SK-N-SH treated with all-trans-retinoic acid at 6 μM for 48 hours (cell line): ENCODE measurements around the gene PPARA.

Source experiments
- CREB5 ChIP-seq: fragments of 250-450 bp; sonication (Bioruptor Pico); IDR thresholded peaks from 2 replicates; pipeline ENCODE4 v1.5.1; 2020; ENCODE audit warnings: low read depth, mild to moderate bottlenecking, moderate library complexity
- CSDC2 ChIP-seq: fragments of 250-450 bp; sonication (Bioruptor Pico); IDR thresholded peaks from 2 replicates; pipeline ENCODE4 v1.5.0; 2020; ENCODE audit warnings: mild to moderate bottlenecking, moderate library complexity
- ISL1 ChIP-seq: fragments of 250-450 bp; sonication (Bioruptor Pico); IDR thresholded peaks from 2 replicates; pipeline ENCODE4 v2.1.2; 2022; ENCODE audit warnings: mild to moderate bottlenecking, moderate library complexity
- RARB ChIP-seq: fragments of 250-450 bp; sonication (Bioruptor Pico); IDR thresholded peaks from 2 replicates; pipeline ENCODE4 v1.8.0; 2021; ENCODE audit warnings: mild to moderate bottlenecking, moderate library complexity
- ZC3H10 ChIP-seq: fragments of 250-450 bp; sonication (Bioruptor Pico); IDR thresholded peaks from 2 replicates; pipeline ENCODE4 v1.5.1; 2021; ENCODE audit warnings: mild to moderate bottlenecking, moderate library complexity
- ZFP3 ChIP-seq: fragments of 250-450 bp; sonication (Bioruptor Pico); IDR thresholded peaks from 2 replicates; pipeline ENCODE4 v1.5.0; 2020; ENCODE audit warnings: mild to moderate bottlenecking, moderate library complexity
- ZNF565 ChIP-seq: fragments of 450-650 bp; formaldehyde crosslinking; conservative IDR thresholded peaks from 2 replicates; pipeline ENCODE4 v1.5.0; 2020; ENCODE audit warnings: low read depth, mild to moderate bottlenecking, moderate library complexity
- ZNF8 ChIP-seq: fragments of 450-650 bp; formaldehyde crosslinking; IDR thresholded peaks from 2 replicates; pipeline ENCODE4 v1.5.0; 2020; ENCODE audit warnings: mild to moderate bottlenecking, moderate library complexity
- TF ChIP-seq, protein P1 (sequence below): fragments of 250-450 bp; sonication (Bioruptor Pico); IDR thresholded peaks from 2 replicates; pipeline ENCODE4 v1.8.0; 2021; ENCODE audit warnings: low read depth, mild to moderate bottlenecking, moderate library complexity, borderline replicate concordance

- no peak for TF ChIP-seq ISL1
- TF ChIP-seq ZFP3 (CRISPR knock-in tag) = no peak
- TF ChIP-seq RARB = no peak
- TF ChIP-seq CREB5 = no peak
- TF ChIP-seq CSDC2 = no peak
- TF ChIP-seq, protein P1, sequence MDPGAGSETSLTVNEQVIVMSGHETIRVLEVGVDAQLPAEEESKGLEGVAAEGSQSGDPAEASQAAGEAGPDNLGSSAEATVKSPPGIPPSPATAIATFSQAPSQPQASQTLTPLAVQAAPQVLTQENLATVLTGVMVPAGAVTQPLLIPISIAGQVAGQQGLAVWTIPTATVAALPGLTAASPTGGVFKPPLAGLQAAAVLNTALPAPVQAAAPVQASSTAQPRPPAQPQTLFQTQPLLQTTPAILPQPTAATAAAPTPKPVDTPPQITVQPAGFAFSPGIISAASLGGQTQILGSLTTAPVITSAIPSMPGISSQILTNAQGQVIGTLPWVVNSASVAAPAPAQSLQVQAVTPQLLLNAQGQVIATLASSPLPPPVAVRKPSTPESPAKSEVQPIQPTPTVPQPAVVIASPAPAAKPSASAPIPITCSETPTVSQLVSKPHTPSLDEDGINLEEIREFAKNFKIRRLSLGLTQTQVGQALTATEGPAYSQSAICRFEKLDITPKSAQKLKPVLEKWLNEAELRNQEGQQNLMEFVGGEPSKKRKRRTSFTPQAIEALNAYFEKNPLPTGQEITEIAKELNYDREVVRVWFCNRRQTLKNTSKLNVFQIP (CRISPR knock-in tag) = no peak
- no peak for TF ChIP-seq ZNF565
- TF ChIP-seq ZNF8 (CRISPR knock-in tag) = no peak
- no peak for TF ChIP-seq ZC3H10 (CRISPR knock-in tag)
Measured at GRCh38 chr22:46240907-46241306, 90.6 kb downstream of the PPARA start.
